ENCODE measurements around the gene GTF3C1. TPM values are rescaled to one million over a fixed set of nuclear protein-coding genes. Genes with fewer than 3 reads are reported as not detected.

GTF3C1 gene
- total RNA-seq, 1 experiment from 2014 or later, result 38.1 TPM

GRCh38 chr16:27543801-27544200 lies 5.9 kb downstream of the GTF3C1 start:
- no peaks in the 10 kb centered on the region for H3K9me3 Mint-ChIP-seq (ENCODE audit: unreplicated experiment)
- no peak overlapping the region for H3K27ac Mint-ChIP-seq (ENCODE audit: low read depth, unreplicated experiment)
- H3K4me3 Mint-ChIP-seq (ENCODE audit: unreplicated experiment), result no peak overlapping the region
- BruUV-seq (replicated peaks), result no TSS peak
- ChIA-PET CTCF (interaction anchor here (0.6 to 1.1 kb wide), 2 partner anchors 19 to 527 kb away, joined by 3 to 5 read pairs; no protein-coding TSS in a partner anchor), POLR2A (interaction anchor here (1.0 kb wide), 1 partner anchor 35 kb away, joined by 4 read pairs; no protein-coding TSS in a partner anchor)
- H3K36me3 Mint-ChIP-seq (ENCODE audit: insufficient read depth, unreplicated experiment), result peaks cover 73% of the 10 kb centered on the region
- H3K27me3 Mint-ChIP-seq (ENCODE audit: insufficient read depth, unreplicated experiment), result no peaks in the 10 kb centered on the region
- no peak for DNase-seq (ENCODE audit: unreplicated experiment)
- TF ChIP-seq CTCF (IDR thresholded peaks at IDR 0.05; ENCODE audit: unreplicated experiment), result no peak
- intact Hi-C loops (cut with micrococcal nuclease), result no loop called here
- H3K4me1 Mint-ChIP-seq (ENCODE audit: insufficient read depth, unreplicated experiment), result peaks cover 28% of the 10 kb centered on the region

- no peaks in the 10 kb centered on the region for H3K4me1 Mint-ChIP-seq (ENCODE audit: insufficient read depth, unreplicated experiment)
- no peak for TF ChIP-seq CTCF (IDR thresholded peaks at IDR 0.05; ENCODE audit: unreplicated experiment)
- H3K36me3 Mint-ChIP-seq (ENCODE audit: insufficient read depth, unreplicated experiment), result peaks cover 85% of the 10 kb centered on the region
- intact Hi-C loops (cut with micrococcal nuclease), result no loop called here
- DNase-seq (ENCODE audit: unreplicated experiment), result no peak
- POLR2A ChIA-PET, result no interaction called here
- CTCF ChIA-PET, result no interaction called here
- no peak overlapping the region for H3K4me3 Mint-ChIP-seq (ENCODE audit: unreplicated experiment)
- no TSS peak for BruUV-seq (replicated peaks)
- H3K9me3 Mint-ChIP-seq (ENCODE audit: unreplicated experiment), result no peaks in the 10 kb centered on the region
- no peak overlapping the region for H3K27ac Mint-ChIP-seq (ENCODE audit: low read depth, unreplicated experiment)
- H3K27me3 Mint-ChIP-seq (ENCODE audit: insufficient read depth, unreplicated experiment), result no peaks in the 10 kb centered on the region
These were observed 10.1 kb downstream of the GTF3C1 start for GRCh38 chr16:27539636-27540035.

GRCh38 chr16:27539120-27539519 lies 10.6 kb downstream of the GTF3C1 start:
- intact Hi-C loops (cut with micrococcal nuclease), result no loop called here
- ChIA-PET CTCF (no interaction called here), POLR2A (no interaction called here)
- Mint-ChIP-seq H3K36me3 (ENCODE audit: insufficient read depth, unreplicated experiment) (peaks cover 83% of the 10 kb centered on the region), H3K27ac (ENCODE audit: low read depth, unreplicated experiment) (no peak overlapping the region), H3K4me3 (ENCODE audit: unreplicated experiment) (no peak overlapping the region), H3K9me3 (ENCODE audit: unreplicated experiment) (no peaks in the 10 kb centered on the region), H3K4me1 (ENCODE audit: insufficient read depth, unreplicated experiment) (no peaks in the 10 kb centered on the region), H3K27me3 (ENCODE audit: insufficient read depth, unreplicated experiment) (no peaks in the 10 kb centered on the region)
- DNase-seq (ENCODE audit: unreplicated experiment), result no peak
- no peak for TF ChIP-seq CTCF (IDR thresholded peaks at IDR 0.05; ENCODE audit: unreplicated experiment)
- BruUV-seq (replicated peaks), result no TSS peak

GRCh38 chr16:27538528-27538927 lies 11.2 kb downstream of the GTF3C1 start:
- Mint-ChIP-seq H3K9me3 (ENCODE audit: unreplicated experiment) (no peaks in the 10 kb centered on the region), H3K4me3 (ENCODE audit: unreplicated experiment) (no peak overlapping the region), H3K4me1 (ENCODE audit: insufficient read depth, unreplicated experiment) (no peaks in the 10 kb centered on the region), H3K36me3 (ENCODE audit: insufficient read depth, unreplicated experiment) (peaks cover 83% of the 10 kb centered on the region), H3K27me3 (ENCODE audit: insufficient read depth, unreplicated experiment) (no peaks in the 10 kb centered on the region), H3K27ac (ENCODE audit: low read depth, unreplicated experiment) (peak overlapping the region; percentile 22)
- no peak for TF ChIP-seq CTCF (IDR thresholded peaks at IDR 0.05; ENCODE audit: unreplicated experiment)
- POLR2A ChIA-PET, result interaction anchor here (2.5 kb wide), 1 partner anchor 11 kb away, joined by 10 read pairs; the partner anchor contains the start of genes GTF3C1 and KATNIP
- CTCF ChIA-PET, result interaction anchor here (0.6 kb wide), 1 partner anchor 64 kb away, joined by 3 read pairs; no protein-coding TSS in a partner anchor
- intact Hi-C loops (cut with micrococcal nuclease), result no loop called here
- no TSS peak for BruUV-seq (replicated peaks)
- no peak for DNase-seq (ENCODE audit: unreplicated experiment)

All from MCF 10A (cell line).